GM23338 (cell line): ENCODE data around the gene ZFAND6. TPM values are rescaled to one million over a fixed set of nuclear protein-coding genes. Genes with fewer than 3 reads are reported as not detected.

Experiments used
- ATAC-seq: fragments of 200-7000 bp; cut with Tn5 transposase; 3 replicates; pipeline ENCODE4 v1.9.1; 2020
- DNase-seq: peaks from one replicate; pipeline ENCODE4 v3.0.0-alpha.2; 2015; ENCODE audit warnings: low spot score
- H2AFZ ChIP-seq: fragments of 200-600 bp; sonication (generic); 2 replicates; pipeline ENCODE4 v1.8.0; 2016; ENCODE audit warnings: antibody characterized with exemption, mild to moderate bottlenecking, moderate library complexity
- H3F3A ChIP-seq: fragments of 200-600 bp; sonication (generic); replicated peaks from 2 replicates; pipeline ENCODE4 v1.8.0; 2017; ENCODE audit warnings: antibody characterized with exemption, mixed run types, low read depth
- H3K27ac ChIP-seq: fragments of 200-600 bp; sonication (generic); 2 replicates; pipeline ENCODE4 v1.6.1; 2016; ENCODE audit warnings: low read depth
- H3K27me3 ChIP-seq: fragments of 200-600 bp; sonication (generic); 2 replicates; pipeline ENCODE4 v1.8.0; 2016; ENCODE audit warnings: mild to moderate bottlenecking, mixed run types, moderate library complexity; ENCODE audit not compliant: insufficient read depth
- H3K36me3 ChIP-seq: fragments of 200-600 bp; sonication (generic); 2 replicates; pipeline ENCODE4 v1.8.0; 2016; ENCODE audit warnings: mild to moderate bottlenecking; ENCODE audit not compliant: insufficient read depth
- H3K4me1 ChIP-seq: fragments of 200-600 bp; sonication (generic); 2 replicates; pipeline ENCODE4 v1.8.0; 2016; ENCODE audit warnings: mild to moderate bottlenecking, moderate library complexity; ENCODE audit not compliant: insufficient read depth
- H3K4me2 ChIP-seq: fragments of 200-600 bp; sonication (generic); 2 replicates; pipeline ENCODE4 v1.7.1; 2017; ENCODE audit warnings: mixed run types
- H3K4me3 ChIP-seq: fragments of 200-600 bp; sonication (generic); 2 replicates; pipeline ENCODE4 v1.6.1; 2016; ENCODE audit warnings: mixed run types
- H3K79me2 ChIP-seq: fragments of 200-600 bp; sonication (generic); replicated peaks from 2 replicates; pipeline ENCODE4 v1.8.0; 2017; ENCODE audit warnings: mild to moderate bottlenecking; ENCODE audit not compliant: insufficient read depth
- H3K9me2 ChIP-seq: fragments of 200-600 bp; sonication (generic); 2 replicates; pipeline ENCODE4 v1.8.0; 2017; ENCODE audit not compliant: insufficient read depth
- H4K20me1 ChIP-seq: fragments of 200-600 bp; sonication (generic); replicated peaks from 2 replicates; pipeline ENCODE4 v1.8.0; 2017; ENCODE audit warnings: mild to moderate bottlenecking; ENCODE audit not compliant: insufficient read depth
- H3K27ac Mint-ChIP-seq: 2 replicates; pipeline ENCODE4 v1.8.0; 2020; ENCODE audit warnings: inconsistent platforms, mild to moderate bottlenecking, moderate library complexity, mixed read lengths
- H3K27me3 Mint-ChIP-seq: 3 replicates; pipeline ENCODE4 v1.8.0; 2022; ENCODE audit warnings: low read depth, mild to moderate bottlenecking, moderate library complexity, mixed read lengths, inconsistent platforms; ENCODE audit not compliant: insufficient read depth, poor library complexity
- H3K36me3 Mint-ChIP-seq: 3 replicates; pipeline ENCODE4 v1.8.0; 2021; ENCODE audit warnings: low read depth, mild to moderate bottlenecking, inconsistent platforms, moderate library complexity, mixed read lengths
- H3K4me1 Mint-ChIP-seq: 3 replicates; pipeline ENCODE4 v1.8.0; 2020; ENCODE audit warnings: mild to moderate bottlenecking, inconsistent platforms, mixed read lengths
- H3K4me3 Mint-ChIP-seq: 3 replicates; pipeline ENCODE4 v1.8.0; 2021; ENCODE audit warnings: moderate library complexity, mild to moderate bottlenecking, inconsistent platforms, mixed read lengths
- H3K9me3 Mint-ChIP-seq: 3 replicates; pipeline ENCODE4 v1.8.0; 2020; ENCODE audit warnings: moderate library complexity, mild to moderate bottlenecking, inconsistent platforms, mixed read lengths
- CTCF ChIP-seq, 2 experiments: fragments of 200-600 bp in 1 of 2; sonication (generic) in 1 of 2; conservative IDR thresholded peaks; 2 replicates each; pipeline versions ENCODE4 v1.5.1 to v1.6.1; 2016 to 2017; ENCODE audit warnings: antibody characterized with exemption in 2 of 2, low read depth in 2 of 2, mild to moderate bottlenecking in 2 of 2, moderate library complexity in 1 of 2
- JUNB ChIP-seq: IDR thresholded peaks from one replicate; pipeline ENCODE4 v1.6.1; 2016; ENCODE audit warnings: antibody characterized with exemption; ENCODE audit not compliant: unreplicated experiment
- NANOG ChIP-seq: IDR thresholded peaks from 2 replicates; pipeline ENCODE4 v1.6.1; 2016; ENCODE audit warnings: antibody characterized with exemption, borderline replicate concordance
- ZNF462 ChIP-seq: fragments of 250-450 bp; sonication (Bioruptor Pico); IDR thresholded peaks from 2 replicates; pipeline ENCODE4 v1.5.0; 2020; ENCODE audit warnings: mild to moderate bottlenecking, moderate library complexity
- polyA plus RNA-seq: library from polyadenylated mRNA; unstranded; fragments of >200 nt; fragmentation: Nextera tagmentation; extraction: Ambion mirVana; gene quantifications from 2 replicates; pipeline ENCODE4 v1.2.1, GENCODE V29; 2016
- total RNA-seq: library from RNA; depleted of rRNA; stranded (reverse); fragments of >200 nt; shearing (Covaris generic); gene quantifications from 2 replicates; pipeline ENCODE4 v1.2.3, GENCODE V29; 2014

ZFAND6 gene
- total and polyA plus RNA-seq, 2 experiments from 2014 or later, result 205 to 292 TPM

GRCh38 chr15:80179935-80180334 is 120.5 kb downstream of the ZFAND6 start (continued):
- TF ChIP-seq ZNF462 (CRISPR knock-in tag) (no peak), NANOG (no peak)

- Mint-ChIP-seq H3K27me3 (peaks cover 1% of the 10 kb centered on the region), H3K4me1 (no peaks in the 10 kb centered on the region), H3K36me3 (peaks cover 22% of the 10 kb centered on the region), H3K9me3 (no peaks in the 10 kb centered on the region), H3K4me3 (no peak overlapping the region), H3K27ac (no peak overlapping the region)
- Histone ChIP-seq H3K79me2 (no peaks in the 10 kb centered on the region), H4K20me1 (no peaks in the 10 kb centered on the region), H3K4me3 (no peak overlapping the region), H3F3A (no peaks in the 10 kb centered on the region), H3K27ac (no peak overlapping the region), H3K27me3 (no peaks in the 10 kb centered on the region), H3K36me3 (no peaks in the 10 kb centered on the region; the same call in 1 of the 2 replicates), H3K4me2 (no peak overlapping the region), H3K9me2 (no peaks in the 10 kb centered on the region), H3K4me1 (no peaks in the 10 kb centered on the region), H2AFZ (no peak overlapping the region)
- DNase-seq (peak; percentile 31), ATAC-seq (peak; percentile 65)
- TF ChIP-seq CTCF (conservative IDR thresholded peaks at IDR 0.05; ENCODE audit: low read depth in 2 of 2), result peak; percentile 11 to 30; a peak in 2 of 4 replicates
- no peak for TF ChIP-seq JUNB
Observed at GRCh38 chr15:80180468-80180867, 121.0 kb downstream of the ZFAND6 start.
